Measurements from ENCODE around the gene FAM114A1.

GRCh38 chr4:38985410-38986100 is 117.9 kb downstream of the FAM114A1 start:
- TF ChIP-seq CTCF (IDR thresholded peaks at IDR 0.05; ENCODE audit: insufficient read depth, low read length): no peak
- no peak for TF ChIP-seq SPI1 (IDR thresholded peaks at IDR 0.05; ENCODE audit: borderline replicate concordance, low read depth)
